ENCODE data around the gene IFT172.

IFT172 gene

DNA sequence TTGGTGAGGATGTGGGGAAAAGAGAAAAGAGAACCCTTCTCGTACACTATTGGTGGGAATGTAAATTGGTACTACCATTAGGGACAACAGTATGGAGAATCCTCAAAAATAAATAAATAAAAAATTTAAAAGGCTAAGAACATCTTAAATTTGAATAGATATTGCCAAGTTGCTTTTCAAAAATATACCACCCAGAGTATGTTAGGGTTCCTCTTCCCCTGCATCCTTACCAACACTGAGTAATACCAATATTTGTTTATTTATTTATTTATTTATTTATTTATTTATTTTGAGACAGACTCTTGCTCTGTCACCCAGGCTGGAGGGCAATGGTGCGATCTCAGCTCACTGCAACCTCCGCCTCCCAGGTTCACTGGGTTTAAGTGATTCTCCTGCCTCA, 66.6 kb downstream of the IFT172 start:
- no peak for DNase-seq

DNA sequence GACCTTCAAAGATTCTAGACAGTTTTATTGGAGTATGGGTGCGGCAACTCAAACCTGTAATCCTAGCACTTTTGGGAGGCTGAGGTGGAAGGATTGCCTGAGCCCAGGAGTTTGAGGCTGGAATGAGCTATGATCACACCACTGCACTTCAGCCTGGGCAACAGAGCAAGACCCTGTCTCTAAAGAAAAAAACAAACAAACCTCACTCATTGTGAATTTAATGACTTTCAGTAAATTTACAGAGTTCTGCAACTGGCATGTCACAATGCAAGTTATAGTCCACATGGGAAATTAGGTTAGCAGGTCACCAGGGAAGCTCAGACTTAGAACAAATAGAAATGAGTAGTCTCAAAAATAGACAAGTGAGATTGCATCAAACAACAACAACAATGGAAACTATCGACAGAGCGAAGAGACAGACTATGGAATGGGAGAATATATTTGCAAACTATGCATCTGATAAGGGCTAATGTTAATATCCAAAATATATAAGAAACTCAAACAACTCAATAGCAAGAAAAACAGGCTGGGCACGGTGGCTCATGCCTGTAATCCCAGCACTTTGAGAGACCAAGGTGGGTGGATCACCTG, 67.8 kb downstream of the IFT172 start:
- DNase-seq: no peak

DNA sequence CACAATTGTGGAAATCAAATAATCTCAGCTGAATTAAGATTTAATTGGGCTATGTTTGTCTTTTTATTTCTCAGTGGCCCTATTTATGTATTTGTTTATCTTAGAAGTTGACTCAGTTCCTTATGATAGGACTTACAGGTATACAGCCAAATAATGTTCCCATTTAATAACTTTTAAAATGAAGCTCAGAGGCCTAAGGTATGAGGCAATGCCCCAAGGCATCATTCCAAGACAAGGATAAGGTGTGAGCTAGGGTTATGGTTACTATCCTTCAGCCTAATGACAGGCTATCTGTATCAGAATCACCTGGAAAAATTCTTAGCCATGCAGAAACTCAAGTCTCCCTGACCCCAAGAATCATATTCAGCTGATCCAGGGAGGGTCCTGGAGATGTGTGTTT, 68.5 kb downstream of the IFT172 start:
- no peak for DNase-seq

- no peak for DNase-seq
Observed at GRCh38 chr2:27416151-27416550, 73.4 kb downstream of the IFT172 start.

- DNase-seq: no peak
Observed at GRCh38 chr2:27412419-27413152, 77.0 kb downstream of the IFT172 start.

GRCh38 chr2:27409321-27410073, 80.0 kb downstream of the IFT172 start, which contains the start of gene PPM1G:
Gene PPM1G (minus strand): TSS chr2:27409591. CDS start chr2:27409422, 169 bp downstream.
- DNase-seq: peak; percentile 98

DNA sequence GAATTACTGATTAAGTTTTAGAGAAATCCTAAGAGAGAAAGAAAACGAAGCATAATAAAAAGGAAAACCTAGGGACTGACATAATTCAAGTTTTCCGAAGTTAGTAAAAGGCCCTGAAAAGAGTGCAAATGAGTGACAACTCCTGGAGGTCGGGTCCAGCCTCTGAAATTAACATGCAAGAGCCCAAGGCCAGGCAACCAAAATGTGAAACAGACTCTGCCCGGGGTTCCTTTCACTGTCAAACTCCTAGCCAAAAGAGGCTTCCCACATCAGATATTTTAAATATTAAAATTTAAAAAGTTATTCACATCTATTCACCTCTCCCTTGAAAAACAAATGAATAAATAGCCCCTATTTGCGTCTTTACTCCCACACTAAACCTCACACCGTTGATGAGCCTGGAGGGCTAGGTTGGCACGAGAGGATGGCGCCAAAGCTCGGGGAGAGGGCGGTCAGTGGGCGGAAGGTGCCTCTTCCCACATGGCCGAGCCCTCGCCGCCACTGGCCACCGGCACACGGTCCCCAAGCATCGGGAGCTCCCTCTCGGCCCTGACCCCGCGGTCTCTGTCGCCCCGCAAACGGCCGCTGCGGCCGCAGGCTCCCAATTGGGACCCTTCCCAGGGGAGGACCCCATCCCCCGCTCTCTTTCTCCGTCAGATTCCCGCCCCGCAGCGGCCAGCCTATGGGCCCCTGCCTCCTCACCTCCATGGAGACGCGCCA, 80.8 kb downstream of the IFT172 start:
- DNase-seq: no peak

GRCh38 chr2:27407798-27408491, 81.6 kb downstream of the IFT172 start:
- DNase-seq: no peak

- DNase-seq: no peak
Observed at GRCh38 chr2:27400348-27401135, 89.0 kb downstream of the IFT172 start.

- DNase-seq: no peak
Observed at GRCh38 chr2:27398962-27399361, 90.6 kb downstream of the IFT172 start.

Measured in activated CD4-positive, alpha-beta T cell treated with anti-CD3 and anti-CD28 coated beads for 48 hours (primary cell).